AG04449 (cell line): ENCODE results near the gene PLCD3.

Source experiments
- CTCF ChIA-PET: fragments of 350-600 bp; formaldehyde crosslinking; extraction: SDS; loops from one replicate; lab custom pipeline; 2021; ENCODE audit warnings: antibody characterized with exemption; lab: Yijun Ruan, JAX
- POLR2A ChIA-PET: fragments of 400-600, 350-600 bp; formaldehyde crosslinking; extraction: SDS; loops from one replicate; lab custom pipeline; 2020; ENCODE audit warnings: antibody characterized with exemption, inconsistent platforms; lab: Yijun Ruan, JAX
- DNase-seq: peaks from one replicate; pipeline ENCODE4 v3.0.0-alpha.2; 2010; ENCODE audit warnings: low read depth, low spot score
- H3K4me3 ChIP-seq: 2 replicates; pipeline ENCODE4 v1.5.1; 2011; ENCODE audit warnings: low read depth, mild to moderate bottlenecking, control low read depth, low read length
- CTCF ChIP-seq: IDR thresholded peaks from one replicate; pipeline ENCODE4 v1.5.1; 2011; ENCODE audit warnings: mild to moderate bottlenecking, moderate library complexity, low read length, control low read depth, inconsistent platforms; ENCODE audit not compliant: insufficient read depth; ENCODE audit errors: missing control alignments

The PLCD3 gene

DNA sequence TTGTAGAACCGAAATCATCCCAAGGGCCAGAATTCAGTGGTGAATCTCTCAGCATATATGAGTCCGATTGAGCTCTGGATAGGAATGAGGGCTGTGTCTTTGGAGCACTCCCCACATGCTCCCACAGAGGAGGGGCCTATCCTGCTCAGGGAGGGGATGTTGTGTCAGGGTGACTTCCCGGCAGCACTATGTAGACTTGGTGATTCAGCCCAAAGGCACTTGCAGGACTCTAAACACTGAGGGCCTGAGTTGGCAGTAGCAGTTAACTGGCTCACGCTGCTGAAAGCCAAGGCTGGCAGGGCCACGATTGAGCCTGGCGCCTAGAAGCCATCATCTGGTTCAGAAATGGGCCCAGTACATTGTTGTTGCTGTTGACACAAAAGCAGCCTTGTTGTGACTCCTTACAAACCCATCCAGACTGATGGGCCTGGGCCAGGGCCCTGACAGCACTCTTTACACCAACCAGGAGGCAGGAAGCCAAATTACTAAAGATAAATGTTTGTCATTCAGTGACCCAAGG lies 39.3 kb downstream of the PLCD3 start:
- TF ChIP-seq CTCF = no peak
- H3K4me3 ChIP-seq = no peak overlapping the region
- peak; percentile 96 for DNase-seq
- ChIA-PET POLR2A (interaction anchor here (1.0 kb wide), 1 partner anchor 30 kb away, joined by 3 read pairs; no protein-coding TSS in a partner anchor), CTCF (interaction anchor here (5.5 to 9.3 kb wide), 4 partner anchors 14 to 42 kb away, joined by 45 to 123 read pairs (median 77); partner anchors contain the start of genes ACBD4 and PLCD3)

DNA sequence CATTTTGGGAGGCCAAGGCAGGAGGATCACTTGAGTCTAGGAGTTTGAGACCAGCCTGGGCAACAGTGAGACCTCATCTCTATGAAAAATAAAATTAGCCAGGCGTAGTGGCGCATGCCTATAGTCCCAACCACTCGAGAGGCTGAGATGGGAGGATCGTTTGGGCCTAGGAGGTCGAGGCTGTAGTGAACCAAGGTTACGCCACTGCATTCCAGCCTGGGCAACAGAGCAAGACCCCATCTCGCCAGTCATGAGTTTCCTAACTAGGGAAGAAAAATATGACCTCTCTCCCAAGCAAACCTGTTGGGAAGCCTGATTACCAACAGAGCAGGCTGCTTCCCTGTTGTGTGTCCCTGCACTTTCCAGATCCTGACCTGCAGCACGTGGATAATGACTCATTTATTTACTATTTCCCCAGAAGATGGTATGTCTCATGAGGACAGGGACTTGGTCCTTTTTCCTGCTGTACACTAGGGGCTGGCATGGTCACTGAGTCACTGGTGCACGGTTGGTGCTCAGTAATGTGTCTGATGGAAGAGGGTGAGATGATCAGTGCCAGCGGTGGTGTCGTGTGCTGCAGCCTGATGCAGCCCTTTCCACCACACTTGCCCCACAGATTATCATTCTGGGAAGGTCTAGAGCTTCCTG lies 40.4 kb downstream of the PLCD3 start:
- TF ChIP-seq CTCF = no peak
- CTCF ChIA-PET = interaction anchor here (5.8 to 9.3 kb wide), 3 partner anchors 15 to 38 kb away, joined by 45 to 123 read pairs (median 107); partner anchors contain the start of gene PLCD3
- POLR2A ChIA-PET = no interaction called here
- no peak overlapping the region for H3K4me3 ChIP-seq
- DNase-seq = no peak

DNA sequence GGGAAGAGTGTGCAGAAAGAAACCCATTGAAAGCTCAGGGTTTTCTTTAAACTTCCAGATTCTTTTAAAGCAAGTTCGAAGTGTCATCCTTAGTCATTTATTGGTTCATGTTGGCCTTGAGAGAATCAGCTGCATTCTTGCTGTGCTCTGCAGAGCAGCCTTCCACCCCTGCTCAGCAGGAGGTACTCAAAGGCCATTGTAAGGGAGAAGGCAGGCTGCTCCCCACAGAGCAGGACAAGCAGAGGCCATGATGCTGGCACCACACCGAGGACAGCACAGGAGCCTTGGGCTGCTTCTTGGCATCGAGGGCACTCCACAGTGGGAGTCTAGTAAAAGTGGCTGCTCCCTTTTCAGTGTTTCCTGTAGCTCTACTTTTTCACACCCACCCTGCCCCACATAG lies 41.6 kb downstream of the PLCD3 start:
- DNase-seq = no peak
- H3K4me3 ChIP-seq = no peak overlapping the region
- CTCF ChIA-PET = interaction anchor here (1.0 to 2.2 kb wide), 3 partner anchors 9 to 45 kb away, joined by 5 to 16 read pairs (median 11); partner anchors contain the start of gene ACBD4
- no peak for TF ChIP-seq CTCF
- POLR2A ChIA-PET = interaction anchor here (0.7 kb wide), 1 partner anchor 320 kb away, joined by 3 read pairs; no protein-coding TSS in a partner anchor

DNA sequence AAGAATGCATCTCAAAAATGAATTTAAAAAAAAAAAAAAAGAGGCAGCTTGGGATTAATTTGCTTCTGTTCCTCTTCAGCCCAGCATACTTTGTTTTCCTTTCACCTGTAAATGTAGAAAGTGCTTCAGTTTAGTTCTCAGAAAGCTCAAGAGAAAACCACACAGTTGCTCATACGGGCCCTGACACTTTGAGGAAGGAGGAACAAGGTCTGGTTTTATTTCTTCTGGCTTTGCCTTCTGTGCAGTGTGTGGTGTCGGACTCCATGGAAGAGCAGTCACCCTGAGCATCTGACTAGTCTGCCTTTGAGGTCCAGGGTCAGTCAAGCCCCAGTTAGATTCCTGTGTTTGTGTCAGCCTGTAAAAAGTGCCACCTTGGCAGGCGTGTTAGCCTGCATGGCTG lies 43.6 kb downstream of the PLCD3 start:
- TF ChIP-seq CTCF = no peak
- no peak overlapping the region for H3K4me3 ChIP-seq
- DNase-seq = no peak
- ChIA-PET POLR2A (no interaction called here), CTCF (interaction anchor here (1.1 to 4.1 kb wide), 5 partner anchors 8 to 168 kb away, joined by 4 to 21 read pairs (median 15); partner anchors contain the start of genes ACBD4 and PLCD3)

GRCh38 chr17:45087978-45088377 lies 44.3 kb downstream of the PLCD3 start:
- POLR2A ChIA-PET = no interaction called here
- H3K4me3 ChIP-seq = no peak overlapping the region
- CTCF ChIA-PET = interaction anchor here (0.8 to 4.1 kb wide), 8 partner anchors 8 to 167 kb away, joined by 3 to 21 read pairs (median 7); partner anchors contain the start of genes ACBD4 and PLCD3
- no peak for DNase-seq
- TF ChIP-seq CTCF = no peak

DNA sequence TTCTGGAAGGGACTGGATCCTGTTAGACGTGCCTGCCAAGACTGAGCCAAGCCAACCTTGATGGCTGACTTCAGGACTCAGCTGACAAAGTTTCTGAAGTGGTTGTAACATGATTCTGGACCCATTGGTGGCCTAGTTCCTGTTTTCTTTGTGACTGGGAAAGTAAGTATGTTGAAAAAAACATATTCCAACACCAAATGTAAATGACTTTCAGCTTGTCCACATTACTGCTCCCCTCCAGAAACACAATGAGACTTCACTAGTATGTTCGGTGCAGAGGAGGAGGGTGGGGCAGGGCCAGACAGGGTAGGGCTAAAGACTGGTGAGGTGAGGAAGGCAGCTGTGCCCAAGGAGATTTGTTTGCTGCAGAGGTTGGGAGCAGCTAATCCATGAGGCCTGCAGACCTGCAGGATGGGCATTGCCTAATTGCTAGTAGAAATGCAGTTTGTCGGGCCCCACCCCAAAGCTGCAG lies 44.8 kb downstream of the PLCD3 start:
- no peak for TF ChIP-seq CTCF
- ChIA-PET CTCF (interaction anchor here (0.8 to 4.1 kb wide), 7 partner anchors 9 to 167 kb away, joined by 3 to 21 read pairs (median 10); partner anchors contain the start of genes ACBD4 and PLCD3), POLR2A (no interaction called here)
- DNase-seq = no peak
- H3K4me3 ChIP-seq = no peak overlapping the region
